Measurements from ENCODE around the gene FRMD4B. TPM values are rescaled to one million over a fixed set of nuclear protein-coding genes. Genes with fewer than 3 reads are reported as not detected.

The FRMD4B gene
- total and polyA plus RNA-seq, 2 donors from 2014 or later = 11.8 to 50.5 TPM

- Histone ChIP-seq H3K9me3 (ENCODE audit: control insufficient read depth in 2 of 3, insufficient read depth in 1 of 3, low read length in 3 of 3) (no peaks in the 10 kb centered on the region), H3K27ac (ENCODE audit: low read depth in 2 of 2, low read length in 2 of 2) (no peak overlapping the region), H3K4me3 (ENCODE audit: low read length in 3 of 3) (no peak overlapping the region), H3K36me3 (ENCODE audit: control insufficient read depth in 2 of 3, insufficient read depth in 3 of 3, low read length in 3 of 3) (peaks cover 0 to 4% (median 2%) of the 10 kb centered on the region in 3 donors), H3K4me1 (ENCODE audit: control insufficient read depth in 2 of 3, insufficient read depth in 2 of 3, low read depth in 1 of 3, low read length in 3 of 3) (no peaks in the 10 kb centered on the region), H3K27me3 (ENCODE audit: control insufficient read depth, insufficient read depth, low read length) (no peaks in the 10 kb centered on the region), H3K9ac (ENCODE audit: low read length in 3 of 3) (no peak overlapping the region)
- TF ChIP-seq, protein P1, sequence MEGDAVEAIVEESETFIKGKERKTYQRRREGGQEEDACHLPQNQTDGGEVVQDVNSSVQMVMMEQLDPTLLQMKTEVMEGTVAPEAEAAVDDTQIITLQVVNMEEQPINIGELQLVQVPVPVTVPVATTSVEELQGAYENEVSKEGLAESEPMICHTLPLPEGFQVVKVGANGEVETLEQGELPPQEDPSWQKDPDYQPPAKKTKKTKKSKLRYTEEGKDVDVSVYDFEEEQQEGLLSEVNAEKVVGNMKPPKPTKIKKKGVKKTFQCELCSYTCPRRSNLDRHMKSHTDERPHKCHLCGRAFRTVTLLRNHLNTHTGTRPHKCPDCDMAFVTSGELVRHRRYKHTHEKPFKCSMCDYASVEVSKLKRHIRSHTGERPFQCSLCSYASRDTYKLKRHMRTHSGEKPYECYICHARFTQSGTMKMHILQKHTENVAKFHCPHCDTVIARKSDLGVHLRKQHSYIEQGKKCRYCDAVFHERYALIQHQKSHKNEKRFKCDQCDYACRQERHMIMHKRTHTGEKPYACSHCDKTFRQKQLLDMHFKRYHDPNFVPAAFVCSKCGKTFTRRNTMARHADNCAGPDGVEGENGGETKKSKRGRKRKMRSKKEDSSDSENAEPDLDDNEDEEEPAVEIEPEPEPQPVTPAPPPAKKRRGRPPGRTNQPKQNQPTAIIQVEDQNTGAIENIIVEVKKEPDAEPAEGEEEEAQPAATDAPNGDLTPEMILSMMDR (IDR thresholded peaks at IDR 0.05; ENCODE audit: borderline replicate concordance, extremely low read depth, insufficient read depth) = no peak
- intact Hi-C loops (cut with DNase I) = no loop called here
- FAIRE-seq = no peak
- peak in 1 of 5 donors; percentile 25 for DNase-seq
Observed at GRCh38 chr3:69204315-69204957, 181.5 kb downstream of the FRMD4B start.

DNA sequence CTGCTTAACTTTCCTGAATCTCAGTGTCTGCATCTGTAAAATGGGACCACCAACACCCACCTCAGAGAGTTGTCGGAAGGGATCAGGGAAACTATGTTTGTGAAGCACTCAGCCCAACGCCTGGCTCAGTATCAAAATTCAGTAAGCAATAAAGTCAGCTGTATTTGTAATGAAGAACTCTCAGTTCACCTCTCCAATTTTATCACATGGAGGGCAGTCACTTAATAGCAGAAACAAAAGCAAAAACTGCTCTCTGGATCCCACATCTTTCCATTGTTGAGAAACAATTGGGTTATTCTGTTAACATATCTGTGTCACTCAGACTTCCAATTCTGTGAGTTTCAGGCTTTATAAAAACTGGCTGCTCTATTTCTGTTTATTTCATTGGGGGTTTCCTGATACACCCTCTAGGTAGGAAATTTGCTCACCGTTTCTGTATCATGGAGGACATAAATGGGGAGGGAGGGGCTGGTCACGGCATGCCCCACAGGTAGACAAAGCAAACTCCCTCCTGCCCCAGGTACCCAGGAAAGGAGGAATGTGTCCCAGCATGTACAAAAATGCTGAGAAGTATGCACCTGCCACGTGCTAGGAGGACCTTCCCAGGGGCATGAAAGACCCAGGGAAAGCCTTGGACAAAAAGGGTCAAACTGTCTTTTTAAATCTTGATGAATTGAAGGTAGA, 182.1 kb downstream of the FRMD4B start:
- Histone ChIP-seq H3K9me3 (ENCODE audit: control insufficient read depth in 2 of 3, insufficient read depth in 1 of 3, low read length in 3 of 3) (no peaks in the 10 kb centered on the region), H3K4me3 (ENCODE audit: low read length in 3 of 3) (no peak overlapping the region), H3K4me1 (ENCODE audit: control insufficient read depth in 2 of 3, insufficient read depth in 2 of 3, low read depth in 1 of 3, low read length in 3 of 3) (no peaks in the 10 kb centered on the region), H3K9ac (ENCODE audit: low read length in 3 of 3) (no peak overlapping the region), H3K27ac (ENCODE audit: low read depth in 2 of 2, low read length in 2 of 2) (no peak overlapping the region), H3K27me3 (ENCODE audit: control insufficient read depth, insufficient read depth, low read length) (no peaks in the 10 kb centered on the region), H3K36me3 (ENCODE audit: control insufficient read depth in 2 of 3, insufficient read depth in 3 of 3, low read length in 3 of 3) (peaks cover 0 to 4% (median 0%) of the 10 kb centered on the region in 3 donors)
- FAIRE-seq = no peak
- DNase-seq = peak in 2 of 5 donors; percentile 11 to 18
- TF ChIP-seq, protein P1 (IDR thresholded peaks at IDR 0.05; ENCODE audit: borderline replicate concordance, extremely low read depth, insufficient read depth) = no peak
- intact Hi-C loops (cut with DNase I) = no loop called here

DNA sequence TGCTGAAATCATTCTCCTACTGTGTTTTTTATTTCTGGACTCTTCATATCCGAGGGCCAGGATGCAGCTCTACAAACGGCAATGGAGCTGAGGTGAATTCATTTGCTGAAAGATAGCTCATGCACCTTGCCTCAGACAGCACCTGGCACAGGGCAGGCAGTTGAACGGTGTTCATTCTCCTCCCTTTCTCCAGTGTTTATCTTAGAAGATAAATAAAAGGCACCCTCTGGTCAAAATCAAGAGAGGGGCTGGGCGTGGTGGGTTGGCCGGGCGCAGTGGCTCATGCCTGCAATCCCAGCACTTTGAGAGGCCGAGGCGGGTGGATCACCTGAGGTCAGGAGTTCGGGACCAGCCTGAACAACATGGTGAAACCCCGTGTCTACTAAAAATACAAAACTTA, 184.2 kb downstream of the FRMD4B start:
- H3K36me3 ChIP-seq (ENCODE audit: control insufficient read depth in 2 of 3, insufficient read depth in 3 of 3, low read length in 3 of 3) = peaks cover 0 to 3% (median 1%) of the 10 kb centered on the region in 3 donors
- intact Hi-C loops (cut with DNase I) = no loop called here
- no peak overlapping the region for H3K4me3 ChIP-seq (ENCODE audit: low read length in 3 of 3)
- FAIRE-seq (no peak), DNase-seq (peak in 1 of 5 donors; percentile 7)
- no peak overlapping the region for H3K9ac ChIP-seq (ENCODE audit: low read length in 3 of 3)
- TF ChIP-seq, protein P1 (IDR thresholded peaks at IDR 0.05; ENCODE audit: borderline replicate concordance, extremely low read depth, insufficient read depth) = no peak
- no peak overlapping the region for H3K27ac ChIP-seq (ENCODE audit: low read depth in 2 of 2, low read length in 2 of 2)
- H3K27me3 ChIP-seq (ENCODE audit: control insufficient read depth, insufficient read depth, low read length) = no peaks in the 10 kb centered on the region
- H3K9me3 ChIP-seq (ENCODE audit: control insufficient read depth in 2 of 3, insufficient read depth in 1 of 3, low read length in 3 of 3) = no peaks in the 10 kb centered on the region
- no peaks in the 10 kb centered on the region for H3K4me1 ChIP-seq (ENCODE audit: control insufficient read depth in 2 of 3, insufficient read depth in 2 of 3, low read depth in 1 of 3, low read length in 3 of 3)
